Heart left ventricle (tissue), 13 donors: ENCODE results near the gene RRBP1.

Experiments used
- CTCF ChIP-seq, 12 donors: fragments of 200-600 bp; sonication (generic) in 4 of 12; IDR thresholded peaks; one replicate each; pipeline versions ENCODE4 v1.5.0 to v1.8.0; 2018 to 2022; ENCODE audit warnings: antibody characterized with exemption in 12 of 12, mild to moderate bottlenecking in 5 of 12
- POLR2A ChIP-seq, 2 donors: fragments of 450-650 bp; IDR thresholded peaks; one replicate each; pipeline ENCODE4 v1.6.1; 2017; ENCODE audit warnings: antibody characterized with exemption in 2 of 2, mild to moderate bottlenecking in 2 of 2, moderate library complexity in 2 of 2
- donor health status: ischemic (EF 13 %, LVEDD 7.1; RV severe dilation, severe dysfunction).
- donor health status: DM: no; HTN: yes; CAD: no.
- donor health status: DM: no; HTN: no; CAD: no.
- donor health status: ischemic (EF 25% LVEDD 6.9; RV normal size, moderate dysfunction).
- donor health status: ischemic (EF 25% LVEDD 5.7; RV mildly dilated, moderate dysfunction).
- donor health status: ischemic (EF 35%, LVEDD 5.7; RV mildly dilated, moderate dysfunction).
- donor health status: nonischemic (EF 11% LVEDD 7.7; RV severe dilation, severe dysfunction).
- donor health status: DM: yes; HTN: yes; CAD: no.
- donor health status: PGD.
- donor health status: ischemic (EF 29% LVEDD 5.4; RV normal size, mild dysfunction).
- donor health status: nonischemic (EF 23%, LVEDD 6.1; RV moderate dilation, normal function).

- no peak for TF ChIP-seq CTCF (IDR thresholded peaks at IDR 0.05)
- TF ChIP-seq POLR2A (IDR thresholded peaks at IDR 0.05) = no peak
Observed at GRCh38 chr20:17727351-17727750, 45.3 kb upstream of the RRBP1 start.
